H9 (cell line): Measurements from ENCODE around the gene GSK3A. TPM values are rescaled to one million over a fixed set of nuclear protein-coding genes. Genes with fewer than 3 reads are reported as not detected.

Experiments used
- DNase-seq: peaks from one replicate; pipeline ENCODE4 v3.0.0-alpha.2; 2017
- H2AFZ ChIP-seq: one replicate; pipeline ENCODE4 v1.6.1; 2013; ENCODE audit warnings: mild to moderate bottlenecking, low read length, control low read depth, moderate library complexity
- H2AK5ac ChIP-seq: 2 replicates; pipeline ENCODE4 v1.6.1; 2013; ENCODE audit warnings: low read length, control low read depth, mixed read lengths; ENCODE audit not compliant: insufficient read length
- H2BK120ac ChIP-seq: one replicate; pipeline ENCODE4 v1.6.1; 2013; ENCODE audit warnings: low read depth, mild to moderate bottlenecking, low read length, control low read depth, inconsistent platforms; ENCODE audit not compliant: poor library complexity, severe bottlenecking
- H2BK12ac ChIP-seq: 2 replicates; pipeline ENCODE4 v1.6.1; 2013; ENCODE audit warnings: low read length, control low read depth, mixed read lengths, low read depth; ENCODE audit not compliant: insufficient read length
- H2BK15ac ChIP-seq: 2 replicates; pipeline ENCODE4 v1.6.1; 2013; ENCODE audit warnings: low read depth, low read length, control low read depth
- H2BK20ac ChIP-seq: one replicate; pipeline ENCODE4 v1.6.1; 2013; ENCODE audit warnings: low read depth, mild to moderate bottlenecking, low read length, control low read depth, inconsistent platforms; ENCODE audit not compliant: poor library complexity, severe bottlenecking
- H2BK5ac ChIP-seq: 2 replicates; pipeline ENCODE4 v1.6.1; 2013; ENCODE audit warnings: low read length, control low read depth, mixed read lengths; ENCODE audit not compliant: insufficient read length
- H3K14ac ChIP-seq: 2 replicates; pipeline ENCODE4 v1.6.1; 2013; ENCODE audit warnings: low read length, control low read depth; ENCODE audit not compliant: insufficient read depth
- H3K18ac ChIP-seq: 2 replicates; pipeline ENCODE4 v1.6.1; 2013; ENCODE audit warnings: low read depth, mild to moderate bottlenecking, mixed read lengths, low read length, control low read depth; ENCODE audit not compliant: insufficient read length
- H3K23ac ChIP-seq: 2 replicates; pipeline ENCODE4 v1.6.1; 2013; ENCODE audit warnings: low read length, control low read depth, mixed read lengths, low read depth; ENCODE audit not compliant: insufficient read length
- H3K23me2 ChIP-seq: 2 replicates; pipeline ENCODE4 v1.6.1; 2013; ENCODE audit warnings: low read depth, mild to moderate bottlenecking, mixed read lengths, low read length, control low read depth; ENCODE audit not compliant: insufficient read length, poor library complexity, severe bottlenecking
- H3K27ac ChIP-seq: 2 replicates; pipeline ENCODE4 v1.5.1; 2013; ENCODE audit warnings: low read length, control low read depth, mixed read lengths, low read depth; ENCODE audit not compliant: insufficient read length
- H3K27me3 ChIP-seq: 2 replicates; pipeline ENCODE4 v1.6.1; 2013; ENCODE audit warnings: low read length, control low read depth, inconsistent platforms; ENCODE audit not compliant: insufficient read depth
- H3K4ac ChIP-seq: 2 replicates; pipeline ENCODE4 v1.6.1; 2013; ENCODE audit warnings: low read depth, mild to moderate bottlenecking, control low read depth, inconsistent platforms, low read length, moderate library complexity
- H3K4me1 ChIP-seq: 2 replicates; pipeline ENCODE4 v1.6.1; 2013; ENCODE audit warnings: low read length, control low read depth, inconsistent platforms; ENCODE audit not compliant: insufficient read depth
- H3K4me2 ChIP-seq: 2 replicates; pipeline ENCODE4 v1.6.1; 2013; ENCODE audit warnings: low read length, control low read depth, mixed read lengths; ENCODE audit not compliant: insufficient read length, insufficient read depth
- H3K56ac ChIP-seq: 2 replicates; pipeline ENCODE4 v1.6.1; 2013; ENCODE audit warnings: low read depth, mild to moderate bottlenecking, mixed read lengths, low read length, control low read depth; ENCODE audit not compliant: insufficient read length
- H3K79me1 ChIP-seq: 2 replicates; pipeline ENCODE4 v1.6.1; 2013; ENCODE audit warnings: low read depth, mild to moderate bottlenecking, moderate library complexity, low read length, control low read depth, inconsistent platforms; ENCODE audit not compliant: insufficient read depth, poor library complexity, severe bottlenecking
- H3K79me2 ChIP-seq: 2 replicates; pipeline ENCODE4 v1.6.1; 2013; ENCODE audit warnings: low read length, control low read depth, inconsistent platforms; ENCODE audit not compliant: insufficient read depth
- H3K9ac ChIP-seq: 2 replicates; pipeline ENCODE4 v1.6.1; 2013; ENCODE audit warnings: low read length, control low read depth, mixed read lengths; ENCODE audit not compliant: insufficient read length; ENCODE audit errors: extremely low read depth
- H3K9me3 ChIP-seq: one replicate; pipeline ENCODE4 v1.6.1; 2013; ENCODE audit warnings: low read depth, low read length, inconsistent platforms; ENCODE audit not compliant: control insufficient read depth
- H3T11ph ChIP-seq: one replicate; pipeline ENCODE4 v1.6.1; 2013; ENCODE audit warnings: mild to moderate bottlenecking, low read length, control low read depth, inconsistent platforms
- H4K20me1 ChIP-seq: one replicate; pipeline ENCODE4 v1.6.1; 2013; ENCODE audit not compliant: control insufficient read depth, insufficient read length, insufficient read depth
- H4K5ac ChIP-seq: 2 replicates; pipeline ENCODE4 v1.6.1; 2013; ENCODE audit warnings: low read depth, mild to moderate bottlenecking, mixed read lengths, low read length, control low read depth; ENCODE audit not compliant: insufficient read length
- H4K8ac ChIP-seq: replicated peaks from 2 replicates; pipeline ENCODE4 v1.6.1; 2013; ENCODE audit warnings: low read length, control low read depth, mixed read lengths, low read depth; ENCODE audit not compliant: insufficient read length
- H4K91ac ChIP-seq: 2 replicates; pipeline ENCODE4 v1.6.1; 2013; ENCODE audit warnings: low read depth, mild to moderate bottlenecking, moderate library complexity, mixed read lengths, low read length, control low read depth; ENCODE audit not compliant: insufficient read length
- H3K27ac Mint-ChIP-seq, 3 experiments: 2 replicates in 2 of 3; 3 replicates in 1 of 3; pipeline ENCODE4 v1.8.0; 2020 to 2021; ENCODE audit warnings: mixed read lengths in 3 of 3, mild to moderate bottlenecking in 1 of 3, moderate library complexity in 1 of 3
- H3K27me3 Mint-ChIP-seq: 2 replicates; pipeline ENCODE4 v1.8.0; 2021; ENCODE audit warnings: low read depth, mild to moderate bottlenecking, moderate library complexity, mixed read lengths
- H3K36me3 Mint-ChIP-seq, 3 experiments: 2 replicates in 2 of 3; 3 replicates in 1 of 3; pipeline ENCODE4 v1.8.0; 2020 to 2021; ENCODE audit warnings: low read depth in 3 of 3, mixed read lengths in 3 of 3; ENCODE audit not compliant: insufficient read depth in 1 of 3
- H3K4me1 Mint-ChIP-seq, 2 experiments: 2 replicates each; pipeline ENCODE4 v1.8.0; 2020; ENCODE audit warnings: mixed read lengths in 2 of 2
- H3K4me3 Mint-ChIP-seq, 2 experiments: 2 replicates in 1 of 2; 3 replicates in 1 of 2; pipeline ENCODE4 v1.8.0; 2020 to 2021; ENCODE audit warnings: mild to moderate bottlenecking in 2 of 2, mixed read lengths in 2 of 2, moderate library complexity in 1 of 2
- H3K9me3 Mint-ChIP-seq, 2 experiments: 2 replicates in 1 of 2; 3 replicates in 1 of 2; pipeline ENCODE4 v1.8.0; 2020; ENCODE audit warnings: mild to moderate bottlenecking in 2 of 2, mixed read lengths in 2 of 2, moderate library complexity in 1 of 2
- CTCF ChIP-seq: fragments of 200-600 bp; sonication (generic); conservative IDR thresholded peaks from 3 replicates; pipeline ENCODE4 v1.8.0; 2021; ENCODE audit warnings: antibody characterized with exemption, mild to moderate bottlenecking
- WGBS: extraction: QIAGEN DNeasy Blood & Tissue Kit; methylation state at CpG from one replicate; pipeline ENCODE4 v1.1.7; 2013; ENCODE audit warnings: missing lambda C conversion rate, low lambda C conversion rate, mixed read lengths; ENCODE audit not compliant: insufficient read length; ENCODE audit errors: extremely low coverage; 5-methylcytosine and 5-hydroxymethylcytosine counted together
- total RNA-seq: library from RNA; stranded (reverse); gene quantifications from 2 replicates; pipeline ENCODE4 v1.2.1, GENCODE V29; 2021

GSK3A gene
- total RNA-seq, 1 experiment from 2014 or later: 52.4 TPM

GRCh38 chr19:42250666-42251531 is 8.5 kb upstream of the GSK3A start:
- H3K9me3 ChIP-seq: no peaks in the 10 kb centered on the region
- no peak overlapping the region for H2BK15ac ChIP-seq
- peaks cover 5% of the 10 kb centered on the region; the same call in 1 of the 2 replicates for H3K79me2 ChIP-seq
- no peaks in the 10 kb centered on the region for H3K27me3 ChIP-seq
- peaks cover 13% of the 10 kb centered on the region for H3K23me2 ChIP-seq
- H2BK12ac ChIP-seq: no peak overlapping the region
- no peak overlapping the region for H3T11ph ChIP-seq
- peaks cover 6% of the 10 kb centered on the region; the same call in 1 of the 2 replicates for H3K4me1 ChIP-seq
- no peak overlapping the region for H3K23ac ChIP-seq
- no peak overlapping the region for H3K27ac ChIP-seq
- H3K4me2 ChIP-seq: no peak overlapping the region
- no peak overlapping the region for H3K18ac ChIP-seq
- DNase-seq: no peak
- no peaks in the 10 kb centered on the region for H3K79me1 ChIP-seq
- no peak overlapping the region; a peak in 1 of 7 replicates for H3K27ac Mint-ChIP-seq
- no peak overlapping the region for H3K4ac ChIP-seq
- H2AK5ac ChIP-seq: no peak overlapping the region
- no peak overlapping the region for H3K9ac ChIP-seq
- peaks cover 5 to 28% (median 18%) of the 10 kb centered on the region in 3 experiments; a peak in 6 of 7 replicates for H3K36me3 Mint-ChIP-seq
- no peak overlapping the region for H2BK120ac ChIP-seq
- peaks cover under 1% of the 10 kb centered on the region for H3K27me3 Mint-ChIP-seq
- no peak overlapping the region for H4K5ac ChIP-seq
- TF ChIP-seq CTCF: no peak
- H4K8ac ChIP-seq: no peak overlapping the region
- no peak overlapping the region for H2BK5ac ChIP-seq
- H2BK20ac ChIP-seq: no peak overlapping the region
- H3K4me1 Mint-ChIP-seq: peaks cover 27 to 41% of the 10 kb centered on the region in 2 experiments
- H3K4me3 Mint-ChIP-seq: no peak overlapping the region; a peak in 1 of 5 replicates
- H4K20me1 ChIP-seq: no peaks in the 10 kb centered on the region
- H3K56ac ChIP-seq: no peak overlapping the region
- no peak overlapping the region for H2AFZ ChIP-seq
- no peaks in the 10 kb centered on the region for H3K9me3 Mint-ChIP-seq
- H3K14ac ChIP-seq: no peak overlapping the region
- no peak overlapping the region for H4K91ac ChIP-seq
- WGBS: no CpG with 5 or more reads among the region's 19 CpGs
